Gastrocnemius medialis (tissue), 4 donors: ENCODE measurements around the gene MRPL18. TPM values are rescaled to one million over a fixed set of nuclear protein-coding genes. Genes with fewer than 3 reads are reported as not detected.
"Not testable (repeated sequence)": the region's sequence is repeated elsewhere in the genome, so short reads cannot be mapped to it uniquely, and the experiment has no call there.

Experiments used
- ATAC-seq, 2 donors: fragments of 150-250 bp; one replicate each; pipeline ENCODE4 v1.9.1; 2016
- DNase-seq, 2 donors: peaks; one replicate each; pipeline ENCODE4 v3.0.0-alpha.2; 2019
- H3K27ac ChIP-seq, 4 donors: fragments of 200-600 bp; sonication (generic); 1 replicate in 1 of 4; 2 replicates in 3 of 4; pipeline ENCODE4 v1.5.1; 2016 to 2018; ENCODE audit warnings: mild to moderate bottlenecking in 2 of 4, moderate library complexity in 1 of 4
- H3K27me3 ChIP-seq, 3 donors: fragments of 200-600 bp; sonication (generic) in 2 of 3; 1 replicate in 1 of 3; 2 replicates in 2 of 3; pipeline versions ENCODE4 v1.5.1 to v1.6.0; 2016 to 2019; ENCODE audit warnings: mild to moderate bottlenecking in 1 of 3, moderate library complexity in 1 of 3
- H3K36me3 ChIP-seq, 2 donors: fragments of 200-600 bp; sonication (generic) in 1 of 2; one replicate each; pipeline ENCODE4 v1.5.1; 2017 to 2018
- H3K4me1 ChIP-seq, 2 donors: fragments of 200-600 bp; sonication (generic) in 1 of 2; one replicate each; pipeline ENCODE4 v1.5.1; 2016 to 2017; ENCODE audit warnings: mild to moderate bottlenecking in 2 of 2
- H3K4me3 ChIP-seq, 4 donors: fragments of 200-600 bp; sonication (generic) in 3 of 4; 1 replicate in 1 of 4; 2 replicates in 3 of 4; pipeline ENCODE4 v1.5.1; 2016 to 2019; ENCODE audit warnings: mild to moderate bottlenecking in 2 of 4
- H3K9me3 ChIP-seq, 3 donors: fragments of 200-600 bp; sonication (generic) in 2 of 3; 1 replicate in 1 of 3; 2 replicates in 2 of 3; pipeline ENCODE4 v1.5.1; 2016 to 2019
- CTCF ChIP-seq, 5 experiments: fragments of 450-650 bp in 3 of 5; fragments of 200-600 bp in 2 of 5; sonication (generic) in 2 of 5; IDR thresholded peaks in 4 of 5; conservative IDR thresholded peaks in 1 of 5; 1 replicate in 4 of 5; 2 replicates in 1 of 5; pipeline ENCODE4 v1.5.1; 2016 to 2019; ENCODE audit warnings: antibody characterized with exemption in 5 of 5, mild to moderate bottlenecking in 3 of 5, moderate library complexity in 3 of 5
- POLR2A ChIP-seq, 2 donors: fragments of 450-650 bp; IDR thresholded peaks; one replicate each; pipeline ENCODE4 v1.6.1; 2017; ENCODE audit warnings: antibody characterized with exemption in 2 of 2, mild to moderate bottlenecking in 2 of 2, moderate library complexity in 2 of 2
- in situ Hi-C, 4 donors: fragments of 200-750 bp; cut with MboI; loops; one replicate each; pipeline versions ENCODE4 v1.15.0 to v1.8.0; 2017; ENCODE audit warnings: low sequenced_read_pairs in 4 of 4
- intact Hi-C: fragments of 100-400 bp; cut with DNase I; formaldehyde crosslinking; loops from one replicate; pipeline ENCODE4 v1.15.1; 2023; ENCODE audit warnings: low total_unique reads
- total RNA-seq, 4 donors: library from RNA; depleted of rRNA; stranded (reverse); fragments of >200 nt; gene quantifications; one replicate each; pipeline versions ENCODE4 v1.1.0 to v1.2.3, GENCODE V29; 2016

The MRPL18 gene
- total RNA-seq, 4 donors from 2014 or later = 54.0 to 122 (median 69.0) TPM

GRCh38 chr6:159821726-159822125 lies 31.5 kb downstream of the MRPL18 start:
- ATAC-seq (no peak), DNase-seq (no peak)
- Histone ChIP-seq H3K27ac (no peak overlapping the region), H3K36me3 (no peaks in the 10 kb centered on the region), H3K4me3 (no peak overlapping the region), H3K9me3 (no peaks in the 10 kb centered on the region), H3K4me1 (peaks cover 0 to 2% of the 10 kb centered on the region in 2 donors), H3K27me3 (no peaks in the 10 kb centered on the region)
- TF ChIP-seq POLR2A (IDR thresholded peaks at IDR 0.05) (no peak), CTCF (IDR thresholded peaks at IDR 0.05 in 4 of 5, conservative IDR thresholded peaks at IDR 0.05 in 1 of 5) (no peak)
- in situ Hi-C loops (no loop called here), intact Hi-C loops (no loop called here)

- intact Hi-C loops = no loop called here
- H3K27ac ChIP-seq = no peak overlapping the region
- in situ Hi-C loops = no loop called here
Measured at GRCh38 chr6:159823953-159824352, 33.7 kb downstream of the MRPL18 start.

GRCh38 chr6:159824690-159825089 lies 34.4 kb downstream of the MRPL18 start:
- intact Hi-C loops, in situ Hi-C loops, H3K4me1 ChIP-seq, H3K27ac ChIP-seq, H3K9me3 ChIP-seq, H3K27me3 ChIP-seq, H3K4me3 ChIP-seq, DNase-seq, H3K36me3 ChIP-seq, ATAC-seq: not testable (repeated sequence)

More at GRCh38 chr6:159823953-159824352, 33.7 kb downstream of the MRPL18 start:
- no peak for ATAC-seq
- Histone ChIP-seq H3K27me3 (no peaks in the 10 kb centered on the region), H3K36me3 (no peaks in the 10 kb centered on the region), H3K4me3 (no peak overlapping the region), H3K4me1 (peaks cover 0 to 10% of the 10 kb centered on the region in 2 donors), H3K9me3 (no peaks in the 10 kb centered on the region)
- DNase-seq = no peak
- TF ChIP-seq CTCF (IDR thresholded peaks at IDR 0.05 in 4 of 5, conservative IDR thresholded peaks at IDR 0.05 in 1 of 5) = no peak
- TF ChIP-seq POLR2A (IDR thresholded peaks at IDR 0.05) = no peak

- intact Hi-C loops = no loop called here
- H3K36me3 ChIP-seq = no peaks in the 10 kb centered on the region
- H3K27me3 ChIP-seq = no peaks in the 10 kb centered on the region
Measured at GRCh38 chr6:159826004-159826403, 35.7 kb downstream of the MRPL18 start.

GRCh38 chr6:159826968-159827647 lies 36.8 kb downstream of the MRPL18 start:
- Histone ChIP-seq H3K27ac (peak overlapping the region in 1 of 4 donors; percentile 41), H3K27me3 (no peaks in the 10 kb centered on the region), H3K9me3 (no peaks in the 10 kb centered on the region), H3K4me1 (peaks cover 0 to 10% of the 10 kb centered on the region in 2 donors), H3K4me3 (no peak overlapping the region), H3K36me3 (no peaks in the 10 kb centered on the region)
- DNase-seq (peak; percentile 21 to 56), ATAC-seq (peak; percentile 76 to 87)
- TF ChIP-seq CTCF (IDR thresholded peaks at IDR 0.05 in 4 of 5, conservative IDR thresholded peaks at IDR 0.05 in 1 of 5) (no peak), POLR2A (IDR thresholded peaks at IDR 0.05) (no peak)
- in situ Hi-C loops (no loop called here), intact Hi-C loops (no loop called here)

More at GRCh38 chr6:159826004-159826403, 35.7 kb downstream of the MRPL18 start:
- ATAC-seq (no peak), DNase-seq (no peak)
- Histone ChIP-seq H3K27ac (no peak overlapping the region), H3K9me3 (no peaks in the 10 kb centered on the region), H3K4me3 (no peak overlapping the region), H3K4me1 (peaks cover 0 to 10% of the 10 kb centered on the region in 2 donors)
- TF ChIP-seq CTCF (IDR thresholded peaks at IDR 0.05 in 4 of 5, conservative IDR thresholded peaks at IDR 0.05 in 1 of 5) = no peak
- TF ChIP-seq POLR2A (IDR thresholded peaks at IDR 0.05) = no peak
- in situ Hi-C loops = no loop called here
